ENCODE measurements around the gene INKA1.

The INKA1 gene

DNA sequence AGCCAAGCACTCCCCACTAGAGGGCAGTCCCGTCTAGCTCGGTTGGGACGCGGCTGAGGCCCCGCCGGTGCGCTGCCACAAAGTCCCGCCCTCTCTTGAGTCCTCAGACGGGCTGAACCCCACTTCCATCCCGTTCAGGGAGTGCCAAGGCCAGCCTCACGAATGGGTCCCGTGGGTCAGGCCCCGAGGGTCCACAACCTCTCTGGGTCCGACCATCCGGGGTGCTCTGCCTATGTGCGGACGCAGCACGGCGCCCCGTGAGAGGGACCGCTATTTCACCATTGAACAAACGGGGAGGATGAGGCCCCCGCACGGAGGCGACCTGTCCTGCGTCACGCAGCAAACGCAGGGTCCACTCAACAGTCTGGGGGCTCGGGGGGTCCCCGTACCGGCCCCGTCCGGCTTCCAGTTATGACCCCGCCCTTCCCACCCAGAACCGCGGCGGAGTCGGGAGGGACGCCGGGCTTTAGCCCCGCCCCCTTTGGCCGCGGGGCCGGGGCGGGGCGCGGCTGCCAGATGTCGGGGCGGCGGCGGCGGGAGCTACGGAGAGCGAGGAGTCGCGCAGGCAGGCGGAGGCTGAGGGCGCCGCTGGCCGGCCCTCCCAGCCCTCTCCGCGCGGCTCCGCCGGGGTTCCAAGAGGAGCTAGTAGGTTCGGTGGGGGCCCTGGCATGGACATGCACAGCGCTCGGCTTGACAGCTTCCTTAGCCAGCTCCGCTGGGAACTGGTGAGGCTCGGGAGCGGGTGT is at the start of gene INKA1:
Gene INKA1 (plus strand): TSS at position 543 of the 746 bp plus-strand sequence. CDS start 132 bp downstream, at position 675.
- TF ChIP-seq, protein P1, sequence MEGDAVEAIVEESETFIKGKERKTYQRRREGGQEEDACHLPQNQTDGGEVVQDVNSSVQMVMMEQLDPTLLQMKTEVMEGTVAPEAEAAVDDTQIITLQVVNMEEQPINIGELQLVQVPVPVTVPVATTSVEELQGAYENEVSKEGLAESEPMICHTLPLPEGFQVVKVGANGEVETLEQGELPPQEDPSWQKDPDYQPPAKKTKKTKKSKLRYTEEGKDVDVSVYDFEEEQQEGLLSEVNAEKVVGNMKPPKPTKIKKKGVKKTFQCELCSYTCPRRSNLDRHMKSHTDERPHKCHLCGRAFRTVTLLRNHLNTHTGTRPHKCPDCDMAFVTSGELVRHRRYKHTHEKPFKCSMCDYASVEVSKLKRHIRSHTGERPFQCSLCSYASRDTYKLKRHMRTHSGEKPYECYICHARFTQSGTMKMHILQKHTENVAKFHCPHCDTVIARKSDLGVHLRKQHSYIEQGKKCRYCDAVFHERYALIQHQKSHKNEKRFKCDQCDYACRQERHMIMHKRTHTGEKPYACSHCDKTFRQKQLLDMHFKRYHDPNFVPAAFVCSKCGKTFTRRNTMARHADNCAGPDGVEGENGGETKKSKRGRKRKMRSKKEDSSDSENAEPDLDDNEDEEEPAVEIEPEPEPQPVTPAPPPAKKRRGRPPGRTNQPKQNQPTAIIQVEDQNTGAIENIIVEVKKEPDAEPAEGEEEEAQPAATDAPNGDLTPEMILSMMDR (IDR thresholded peaks at IDR 0.05; ENCODE audit: extremely low read depth, missing control alignments) = no peak
- peak; percentile 93 for DNase-seq (ENCODE audit: low spot score)

DNA sequence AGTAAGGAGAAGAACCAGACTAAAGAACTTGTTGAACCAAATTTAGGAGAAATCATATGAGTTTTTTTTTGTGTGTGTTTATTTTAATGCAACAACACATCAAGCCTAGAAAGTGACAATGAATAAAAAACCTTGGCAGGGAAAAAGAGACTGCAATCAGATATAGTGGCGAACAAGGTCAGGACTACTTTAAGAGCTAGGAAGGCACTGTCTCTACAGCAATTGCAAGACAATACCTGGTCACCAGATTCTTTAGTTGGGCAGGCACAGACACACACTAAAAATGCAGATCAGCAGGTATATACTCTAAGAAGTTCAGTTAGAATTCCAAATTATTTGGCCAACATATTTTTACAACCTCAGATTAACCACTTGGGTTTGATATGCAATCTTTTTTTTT is 48.5 kb upstream of the INKA1 start:
- TF ChIP-seq, protein P1 (IDR thresholded peaks at IDR 0.05; ENCODE audit: extremely low read depth, missing control alignments) = no peak
- DNase-seq (ENCODE audit: low spot score) = no peak

DNA sequence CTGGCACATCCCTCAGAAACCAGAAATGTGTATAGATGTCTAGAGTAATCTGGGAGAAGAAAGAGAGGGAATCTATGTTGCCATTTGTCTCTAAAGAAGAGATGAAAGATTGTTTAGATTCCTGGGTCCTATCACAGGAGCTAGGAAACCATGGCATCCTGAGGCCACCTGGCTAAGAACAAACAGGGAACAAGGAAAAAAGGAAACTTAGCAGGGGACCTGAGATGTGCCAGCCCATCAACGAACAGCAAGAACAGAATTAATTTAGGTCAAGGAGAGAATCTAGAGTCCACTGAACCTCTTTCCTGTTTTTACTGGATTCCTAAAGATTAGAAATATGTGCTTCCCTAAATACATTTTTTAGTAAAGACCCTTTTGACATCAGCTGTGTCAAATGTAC is 47.0 kb upstream of the INKA1 start:
- TF ChIP-seq, protein P1 (IDR thresholded peaks at IDR 0.05; ENCODE audit: extremely low read depth, missing control alignments) = no peak
- no peak for DNase-seq (ENCODE audit: low spot score)

DNA sequence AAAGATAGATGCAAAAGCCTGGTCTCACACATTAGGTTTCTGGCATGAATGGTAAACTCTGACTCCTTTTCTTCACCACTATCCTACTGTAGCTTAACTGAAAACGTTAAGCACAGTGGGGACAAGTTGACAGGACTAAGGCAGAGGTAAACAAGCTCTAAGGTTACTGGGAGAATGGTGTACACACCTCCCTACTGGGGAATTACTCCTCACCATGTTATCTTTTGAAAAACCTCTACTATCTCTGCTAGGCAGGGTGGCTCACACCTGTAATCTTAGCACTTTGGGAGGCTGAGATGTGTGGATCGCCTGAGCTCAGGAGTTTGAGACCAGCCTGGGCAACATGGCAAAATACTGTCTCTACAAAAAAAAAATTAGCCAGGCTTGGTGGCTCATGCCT is 45.9 kb upstream of the INKA1 start:
- TF ChIP-seq, protein P1 (IDR thresholded peaks at IDR 0.05; ENCODE audit: extremely low read depth, missing control alignments) = no peak
- no peak for DNase-seq (ENCODE audit: low spot score)

DNA sequence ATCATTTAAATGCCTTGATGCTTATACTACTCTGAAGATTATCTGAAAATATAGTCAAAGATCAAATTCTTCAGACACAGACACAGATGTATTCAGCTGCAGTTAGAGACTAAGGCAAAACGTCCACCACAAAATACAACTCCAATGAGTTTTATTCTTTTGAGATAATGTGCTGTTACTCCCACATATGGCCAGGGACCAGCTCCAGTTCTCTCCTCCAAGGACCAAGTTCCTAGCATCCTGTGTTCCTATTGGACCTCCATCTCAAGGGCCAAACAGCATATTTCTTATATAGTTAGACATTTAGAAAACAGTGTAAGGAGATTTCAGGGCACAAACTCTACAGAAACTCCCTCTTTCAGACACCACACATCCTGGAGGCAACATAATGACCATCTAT is 43.8 kb upstream of the INKA1 start:
- no peak for DNase-seq (ENCODE audit: low spot score)
- TF ChIP-seq, protein P1 (IDR thresholded peaks at IDR 0.05; ENCODE audit: extremely low read depth, missing control alignments) = no peak

DNA sequence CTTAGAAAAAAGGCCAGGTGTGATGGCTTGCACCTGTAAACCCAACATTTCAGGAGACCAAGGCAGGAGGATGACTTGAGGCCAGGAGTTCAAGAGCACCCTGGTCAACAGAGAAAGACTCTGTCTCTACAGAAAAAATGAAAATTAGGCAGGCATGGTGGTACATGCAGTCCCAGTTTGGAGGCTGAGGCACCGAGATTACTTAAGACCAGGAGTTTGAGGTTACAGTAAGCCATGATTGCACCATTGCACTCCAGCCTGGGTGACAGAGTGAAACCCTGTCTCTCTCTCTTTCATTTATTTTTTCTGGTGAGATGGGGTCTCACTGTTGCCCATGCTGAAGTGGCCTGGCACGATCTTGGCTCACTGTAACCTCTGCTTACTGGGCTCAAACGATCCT is 41.4 kb upstream of the INKA1 start:
- DNase-seq (ENCODE audit: low spot score) = no peak
- TF ChIP-seq, protein P1 (IDR thresholded peaks at IDR 0.05; ENCODE audit: extremely low read depth, missing control alignments) = no peak

DNA sequence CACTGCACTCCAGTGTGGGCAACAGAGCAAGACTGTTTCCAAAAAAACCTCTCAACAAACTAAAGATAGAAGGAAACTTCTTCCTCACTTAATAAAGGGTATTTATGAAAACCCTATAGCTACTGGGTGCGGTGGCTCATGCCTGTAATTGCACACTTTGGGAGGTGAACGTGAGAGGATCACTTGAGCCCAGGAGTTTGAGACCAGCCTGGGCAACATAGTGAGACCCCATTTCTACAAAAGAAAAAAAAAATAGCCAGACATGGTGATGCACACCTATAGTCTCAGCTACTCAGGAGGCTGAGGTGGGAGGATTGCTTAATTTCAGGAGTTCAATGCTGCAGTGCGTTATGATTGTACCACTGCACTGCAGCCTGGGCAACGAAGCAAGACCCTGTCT is 39.1 kb upstream of the INKA1 start:
- TF ChIP-seq, protein P1 (IDR thresholded peaks at IDR 0.05; ENCODE audit: extremely low read depth, missing control alignments) = no peak
- DNase-seq (ENCODE audit: low spot score) = no peak

Data from GM20000 (cell line).